GM19397 (cell line): ENCODE measurements around the gene BUD31.
A peak's percentile ranks its signal among the peaks of the same experiment; 100 is the strongest.
"Not testable (repeated sequence)": the region's sequence is repeated elsewhere in the genome, so short reads cannot be mapped to it uniquely, and the experiment has no call there.

Experiments
- ATAC-seq: cut with Tn5 transposase; IDR thresholded peaks from one replicate; pipeline ENCODE4 v1.9.1; 2021; ENCODE audit warnings: mild to moderate bottlenecking, moderate library complexity; ENCODE audit not compliant: unreplicated experiment

The BUD31 gene

DNA sequence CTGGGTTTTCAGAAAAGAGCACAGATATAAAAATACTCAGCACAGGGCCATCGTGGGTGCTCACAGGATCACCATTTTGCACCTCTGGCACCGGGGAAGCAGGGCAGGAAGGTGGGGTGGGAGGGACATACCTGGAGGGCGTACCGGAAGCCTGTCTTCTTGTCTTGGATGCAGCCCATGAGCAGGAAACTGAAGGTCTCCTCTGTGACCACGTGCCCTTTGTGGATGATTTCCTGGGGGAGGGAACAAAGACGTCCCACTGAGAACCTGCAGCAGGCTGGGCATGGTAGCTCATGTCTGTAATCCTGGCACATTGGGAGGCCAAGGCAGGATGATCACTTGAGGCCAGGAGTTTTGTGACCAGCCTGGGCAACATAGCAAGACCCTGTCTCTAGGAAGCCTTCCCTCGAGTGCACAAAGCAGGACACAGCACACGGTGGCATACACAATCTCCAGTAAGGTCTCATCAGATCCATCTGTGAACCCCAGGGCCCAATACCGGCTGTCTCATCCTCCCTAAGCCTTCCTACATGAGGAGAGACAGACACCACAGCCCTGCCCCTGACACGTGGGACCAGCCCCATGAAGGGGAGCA is 20.3 kb downstream of the BUD31 start:
- ATAC-seq = no peak

DNA sequence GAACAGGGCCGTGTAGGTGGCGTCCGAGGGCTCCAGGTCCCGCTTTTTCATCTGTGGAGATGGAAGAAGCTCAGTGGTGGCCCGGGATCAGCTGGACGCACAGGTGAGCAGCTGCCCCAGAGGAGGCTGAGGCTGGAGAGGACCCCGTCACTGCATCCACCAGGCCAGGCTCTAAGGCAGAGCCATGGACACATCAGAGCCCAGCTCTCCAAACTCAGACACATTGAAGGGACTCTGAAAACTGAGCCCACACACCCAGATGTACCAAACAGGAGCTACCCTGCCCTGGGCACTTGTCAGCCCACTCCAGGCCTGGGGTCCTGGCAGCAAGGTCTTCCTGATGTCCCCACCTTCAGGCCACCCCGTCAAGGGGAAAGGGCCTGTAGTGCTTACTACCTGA is 21.0 kb downstream of the BUD31 start:
- ATAC-seq = no peak

GRCh38 chr7:99431756-99432540 is 23.2 kb downstream of the BUD31 start:
- not testable (repeated sequence) for ATAC-seq

DNA sequence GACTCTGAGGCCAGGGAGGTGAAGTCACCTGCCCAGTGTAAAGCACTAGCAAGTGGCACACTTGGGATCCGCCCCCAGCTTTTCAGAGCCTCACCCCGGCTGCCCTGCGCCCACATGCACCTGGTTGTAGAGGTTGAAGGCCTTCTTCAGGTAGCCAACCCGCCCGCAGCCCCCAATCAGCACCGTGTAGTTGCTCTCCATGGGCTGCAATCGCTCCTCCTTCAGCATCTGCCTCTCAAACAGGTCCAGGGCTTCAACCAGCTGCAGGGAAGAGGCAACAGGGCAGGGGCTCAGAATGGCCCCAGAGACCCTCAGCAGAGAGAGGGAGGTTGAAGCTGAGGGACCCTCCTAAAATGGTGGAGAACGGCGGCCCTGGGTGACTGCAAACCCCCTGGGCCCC is 24.4 kb downstream of the BUD31 start:
- no peak for ATAC-seq

DNA sequence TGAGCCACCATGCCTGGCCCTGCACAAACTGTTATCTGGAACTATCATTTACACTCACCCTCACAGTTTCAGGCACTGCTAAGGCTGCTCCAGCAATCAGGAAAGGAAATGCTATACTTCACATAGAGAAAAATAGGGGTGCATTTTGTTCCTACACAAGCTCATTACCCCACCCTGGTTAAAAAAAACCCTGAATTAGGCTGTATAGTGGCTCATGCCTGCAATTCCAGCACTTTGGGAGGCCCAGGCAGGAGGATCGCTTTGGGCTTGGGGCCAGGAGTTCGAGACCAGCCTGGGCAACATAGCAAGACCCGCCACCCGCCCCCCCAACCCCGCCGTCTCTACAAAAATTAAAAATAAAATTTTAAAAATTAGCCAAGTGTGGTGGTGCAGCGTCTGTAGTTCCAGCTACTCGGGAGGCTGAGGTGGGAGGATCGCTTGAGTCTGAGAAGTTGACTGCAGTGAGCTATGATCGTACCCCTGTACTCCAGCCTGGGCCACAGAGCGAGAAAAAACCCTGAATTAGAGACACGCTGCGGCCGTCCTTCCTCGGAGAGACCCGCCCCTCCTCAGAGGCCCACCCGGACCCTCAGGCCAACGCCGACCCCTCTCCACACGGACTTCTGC is 29.3 kb downstream of the BUD31 start:
- ATAC-seq = no peak

GRCh38 chr7:99438573-99439480 is 30.1 kb downstream of the BUD31 start, which contains the start of the genes CPSF4 and PTCD1:
TSS of gene CPSF4 (plus strand) at chr7:99438943. CDS start at chr7:99439083, 140 bp downstream.
TSS of gene PTCD1 (minus strand) at chr7:99438798. CDS start at chr7:99435242, 3,556 bp downstream.
- peak; percentile 93 for ATAC-seq

DNA sequence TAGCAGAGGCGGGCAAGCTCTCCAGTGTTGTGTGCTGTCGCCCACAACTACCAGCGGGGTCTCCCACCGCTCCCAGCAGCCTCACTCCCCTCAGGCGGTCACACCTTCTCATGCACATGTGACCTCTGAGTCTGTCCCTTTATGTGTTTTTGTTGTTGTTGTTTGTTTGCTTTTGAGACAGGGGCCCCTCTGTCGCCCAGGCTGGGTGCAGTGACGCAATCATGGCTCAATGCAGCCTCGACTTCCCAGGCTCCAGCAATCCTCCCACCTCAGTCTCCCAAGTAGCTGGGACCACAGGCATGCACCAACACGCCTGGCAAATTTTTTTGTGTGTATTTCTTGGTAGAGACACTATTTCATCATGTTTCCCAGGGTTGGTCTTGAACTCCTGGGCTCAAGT is 31.4 kb downstream of the BUD31 start:
- no peak for ATAC-seq

DNA sequence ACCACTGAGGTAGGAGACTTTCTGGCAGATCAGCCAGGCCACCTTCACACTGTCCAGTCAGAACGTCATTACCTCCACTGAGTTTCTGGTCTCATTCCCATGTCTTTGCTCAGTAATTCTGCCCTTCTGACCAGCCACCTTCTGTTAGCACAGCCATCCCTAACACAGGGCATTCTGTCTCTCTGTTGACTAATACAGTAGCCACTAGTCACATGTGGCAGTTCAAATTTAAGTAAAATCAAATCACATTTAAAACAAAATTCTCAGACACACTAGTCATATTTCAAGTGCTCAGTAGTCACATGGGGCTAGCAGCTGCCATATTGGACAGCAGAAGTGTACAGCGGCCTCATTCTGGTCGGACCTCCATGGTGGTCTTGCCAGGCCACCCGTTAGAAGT is 37.3 kb downstream of the BUD31 start:
- ATAC-seq = no peak

DNA sequence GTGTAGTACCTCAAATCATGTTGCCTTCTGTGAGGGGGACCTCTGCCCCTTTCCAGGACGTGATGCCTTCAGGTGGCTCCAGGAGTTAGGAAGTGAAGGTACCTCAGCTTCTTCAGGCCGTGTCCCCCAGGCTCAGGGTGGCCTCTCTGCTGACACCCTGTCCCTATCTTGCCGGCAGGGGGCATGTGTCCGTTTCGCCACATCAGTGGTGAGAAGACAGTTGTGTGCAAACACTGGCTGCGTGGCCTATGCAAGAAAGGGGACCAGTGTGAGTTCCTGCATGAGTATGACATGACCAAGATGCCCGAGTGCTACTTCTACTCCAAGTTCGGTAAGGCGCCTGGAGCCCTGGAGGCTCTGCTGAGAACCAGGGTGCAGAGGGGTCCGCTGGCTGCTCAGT is 39.2 kb downstream of the BUD31 start:
- ATAC-seq = no peak

GRCh38 chr7:99448855-99449254 is 40.1 kb downstream of the BUD31 start:
- no peak for ATAC-seq

DNA sequence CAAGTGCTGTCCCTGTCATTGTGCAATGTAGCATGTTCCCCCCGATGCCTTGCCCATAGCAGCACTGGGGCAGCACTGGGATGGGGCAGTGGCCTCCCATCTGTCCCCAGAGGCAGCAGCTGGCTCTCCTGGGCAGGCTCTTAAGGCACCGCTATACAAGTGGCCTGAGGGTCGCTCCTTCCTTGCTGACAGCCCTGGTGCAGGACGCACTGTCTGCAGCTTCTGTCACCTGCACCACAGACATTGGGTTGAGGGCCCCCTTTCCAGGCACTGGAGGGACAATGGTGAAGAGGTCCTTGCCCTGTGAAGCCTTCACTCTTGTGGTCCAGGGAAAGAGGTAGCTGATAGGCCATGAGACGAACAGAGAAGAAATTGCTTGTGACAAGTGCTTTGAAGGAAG is 40.6 kb downstream of the BUD31 start:
- no peak for ATAC-seq

DNA sequence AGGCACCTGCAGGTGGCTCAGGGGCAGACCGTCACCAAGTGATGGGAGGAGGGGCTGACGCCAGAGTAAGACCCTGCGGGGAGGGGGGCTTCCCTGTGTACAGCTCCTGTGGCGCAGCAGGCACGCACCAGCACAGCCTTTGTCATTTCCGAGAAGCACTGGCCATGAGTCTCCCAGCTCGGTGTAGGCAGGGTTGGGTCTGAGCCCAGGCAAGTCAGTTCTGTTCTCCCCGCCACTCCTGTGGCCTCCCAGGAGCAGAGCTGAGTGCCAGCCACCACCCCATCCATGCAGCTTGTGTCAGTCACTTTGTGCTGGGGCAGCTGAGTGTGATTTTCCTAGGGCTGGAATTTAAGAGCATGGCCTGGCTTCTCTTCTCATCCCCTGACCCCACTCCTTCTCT is 43.2 kb downstream of the BUD31 start:
- ATAC-seq = no peak

- no peak for ATAC-seq
These were observed 43.8 kb downstream of the BUD31 start for GRCh38 chr7:99452541-99452940.

GRCh38 chr7:99453105-99453504 is 44.3 kb downstream of the BUD31 start:
- no peak for ATAC-seq

DNA sequence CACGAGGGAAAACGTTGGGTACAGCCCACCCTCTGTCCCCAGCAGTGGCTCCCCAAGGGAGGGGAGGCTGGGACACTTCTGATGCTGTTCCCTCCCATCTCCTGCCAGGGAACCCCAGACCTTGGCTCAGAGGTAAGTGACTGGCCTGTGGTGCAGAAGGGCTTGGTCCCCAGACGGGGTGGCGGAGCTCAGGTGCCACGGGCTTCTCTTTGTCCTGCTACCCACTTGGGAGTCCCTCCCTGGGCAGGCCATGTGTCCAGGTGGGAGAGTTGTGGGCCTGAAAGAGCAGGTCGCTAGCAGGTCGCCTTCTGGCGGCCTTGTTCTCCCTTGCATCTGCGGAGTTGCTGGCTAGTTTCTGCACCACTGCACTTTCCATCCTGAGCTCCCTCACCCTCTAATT is 47.1 kb downstream of the BUD31 start:
- no peak for ATAC-seq

DNA sequence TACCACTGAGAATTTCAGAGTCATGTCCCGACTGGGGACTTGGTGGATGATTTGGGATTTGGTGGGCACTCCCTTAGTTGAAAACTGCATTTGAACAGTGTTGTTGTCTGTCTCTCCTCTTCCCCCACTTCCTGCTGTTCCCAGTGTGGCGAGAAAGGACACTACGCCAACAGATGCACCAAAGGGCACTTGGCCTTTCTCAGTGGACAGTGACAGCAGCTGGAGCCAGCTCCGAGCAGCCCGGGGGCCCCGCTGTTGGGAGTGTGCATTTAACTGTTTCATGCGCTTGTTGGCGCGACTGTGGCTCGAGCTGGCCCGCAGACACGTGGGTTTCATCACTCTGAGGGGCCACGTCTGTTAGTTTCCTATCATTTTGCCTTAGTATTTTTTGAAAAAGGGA is 47.5 kb downstream of the BUD31 start:
- ATAC-seq = no peak

GRCh38 chr7:99457050-99457649 is 48.4 kb downstream of the BUD31 start:
- ATAC-seq = no peak

DNA sequence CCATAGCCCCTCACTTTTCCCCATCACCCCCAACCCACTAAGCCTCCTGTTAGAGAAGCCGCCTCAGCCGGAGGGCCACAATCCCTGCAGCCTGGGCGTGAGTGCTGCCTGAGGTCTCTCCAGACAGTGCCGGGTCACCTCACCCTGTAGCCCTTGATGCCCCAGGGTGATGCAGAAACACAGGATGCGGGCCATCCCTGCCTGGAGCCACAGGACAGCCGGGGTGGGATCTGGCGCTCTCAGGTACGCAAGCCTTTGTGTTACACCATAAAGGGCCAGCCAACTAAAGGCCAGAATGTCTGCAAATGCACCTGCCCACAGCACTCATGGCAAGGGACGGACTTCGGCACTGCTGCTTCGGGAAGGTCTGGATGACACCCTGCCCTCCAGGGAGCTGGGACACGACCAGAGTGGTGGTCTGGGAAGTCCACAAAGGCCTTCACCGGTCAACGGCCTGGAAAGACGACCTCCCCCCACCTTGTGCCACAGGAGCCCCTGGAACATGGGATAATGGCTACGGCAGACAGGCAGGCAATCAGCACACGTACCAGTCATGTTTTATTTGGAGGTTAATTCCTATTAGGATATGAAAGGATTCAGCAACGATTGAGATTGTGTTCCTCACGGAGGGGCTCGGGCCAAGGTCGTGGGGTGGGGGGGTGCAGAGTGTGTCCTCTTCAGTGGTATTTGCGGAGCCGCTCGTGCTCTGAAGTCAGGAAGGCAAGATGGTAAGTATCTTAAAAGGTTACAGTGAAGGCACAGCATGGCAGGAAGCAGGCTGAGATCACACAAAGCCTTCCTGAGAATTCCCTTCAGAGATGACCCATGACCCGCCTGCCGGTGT is 49.1 kb downstream of the BUD31 start:
- ATAC-seq = no peak

- ATAC-seq = no peak
These were observed 50.3 kb downstream of the BUD31 start for GRCh38 chr7:99459087-99459486.

GRCh38 chr7:99460651-99461050 is 51.9 kb downstream of the BUD31 start:
- ATAC-seq = no peak
